ENCODE measurements around the gene LRRC27.

Gene LRRC27

DNA sequence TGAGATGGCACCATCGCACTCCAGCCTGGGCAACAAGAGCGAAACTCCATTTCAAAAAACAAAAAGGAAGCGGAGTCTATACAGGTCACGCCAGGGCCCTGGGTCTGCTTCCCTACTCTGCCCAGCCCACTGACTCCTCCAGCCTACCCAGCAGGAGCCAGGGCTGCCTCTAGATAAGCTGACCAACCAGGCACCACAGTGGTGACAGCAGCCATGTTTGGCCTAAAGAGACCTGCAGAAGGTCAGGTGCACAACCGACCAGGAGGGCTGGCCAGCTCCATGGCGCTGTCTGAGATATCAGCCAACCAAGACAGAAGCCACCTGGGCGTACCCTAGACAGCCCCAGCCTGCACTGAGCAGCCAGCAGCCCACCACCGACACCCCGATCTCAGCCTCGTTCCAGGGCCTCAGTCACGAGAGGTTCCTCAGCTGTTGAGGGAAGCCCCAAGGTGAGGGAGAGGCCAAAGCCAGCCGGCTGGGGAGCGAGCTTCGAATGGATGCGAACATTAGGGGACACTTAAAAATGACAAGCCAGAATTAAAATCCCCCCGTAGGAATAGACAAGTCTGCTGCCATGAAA is 40.6 kb downstream of the LRRC27 start:
- TF ChIP-seq, protein P1, sequence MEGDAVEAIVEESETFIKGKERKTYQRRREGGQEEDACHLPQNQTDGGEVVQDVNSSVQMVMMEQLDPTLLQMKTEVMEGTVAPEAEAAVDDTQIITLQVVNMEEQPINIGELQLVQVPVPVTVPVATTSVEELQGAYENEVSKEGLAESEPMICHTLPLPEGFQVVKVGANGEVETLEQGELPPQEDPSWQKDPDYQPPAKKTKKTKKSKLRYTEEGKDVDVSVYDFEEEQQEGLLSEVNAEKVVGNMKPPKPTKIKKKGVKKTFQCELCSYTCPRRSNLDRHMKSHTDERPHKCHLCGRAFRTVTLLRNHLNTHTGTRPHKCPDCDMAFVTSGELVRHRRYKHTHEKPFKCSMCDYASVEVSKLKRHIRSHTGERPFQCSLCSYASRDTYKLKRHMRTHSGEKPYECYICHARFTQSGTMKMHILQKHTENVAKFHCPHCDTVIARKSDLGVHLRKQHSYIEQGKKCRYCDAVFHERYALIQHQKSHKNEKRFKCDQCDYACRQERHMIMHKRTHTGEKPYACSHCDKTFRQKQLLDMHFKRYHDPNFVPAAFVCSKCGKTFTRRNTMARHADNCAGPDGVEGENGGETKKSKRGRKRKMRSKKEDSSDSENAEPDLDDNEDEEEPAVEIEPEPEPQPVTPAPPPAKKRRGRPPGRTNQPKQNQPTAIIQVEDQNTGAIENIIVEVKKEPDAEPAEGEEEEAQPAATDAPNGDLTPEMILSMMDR (IDR thresholded peaks at IDR 0.05; ENCODE audit: extremely low read depth, insufficient read depth, missing control alignments), result no peak
- in situ Hi-C loops (cut with MboI; ENCODE audit: low pct_unique_long_range_greater_than_20kb, low sequenced_read_pairs, unreplicated experiment), result no loop called here

DNA sequence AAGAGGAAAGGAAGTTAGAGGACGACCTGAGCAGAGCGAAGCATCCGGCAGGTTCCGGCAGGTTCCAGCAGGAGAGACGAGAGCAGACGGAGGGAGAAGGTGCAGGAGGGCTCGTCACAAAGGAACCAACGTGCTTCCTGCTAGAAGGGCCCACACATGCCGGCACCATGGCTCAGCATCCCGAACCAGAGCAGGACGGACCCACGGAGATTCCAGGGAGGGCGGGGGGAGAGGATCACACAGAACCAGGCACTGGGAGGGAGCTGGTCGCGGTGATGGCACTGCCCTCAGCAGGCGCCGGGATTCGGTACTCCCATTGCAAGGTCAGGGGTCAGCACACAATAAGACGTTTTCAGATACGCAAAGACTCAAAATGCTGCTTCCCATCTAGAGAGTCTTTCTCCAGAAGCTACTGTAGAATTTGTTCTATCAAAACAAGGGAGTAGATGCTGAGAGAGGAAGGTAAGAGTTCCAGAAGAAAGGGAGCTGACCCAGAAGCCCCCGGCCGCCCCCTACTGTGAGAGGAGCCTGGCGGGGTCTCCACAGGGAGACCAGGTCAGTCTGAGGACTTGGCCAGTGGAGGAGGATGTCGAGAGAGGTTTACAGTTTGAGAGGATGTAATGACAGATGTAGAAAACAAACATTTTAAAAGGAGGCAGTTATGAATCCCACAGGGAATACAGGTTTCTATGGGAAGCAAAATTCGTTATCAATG is 41.4 kb downstream of the LRRC27 start:
- TF ChIP-seq, protein P1 (IDR thresholded peaks at IDR 0.05; ENCODE audit: extremely low read depth, insufficient read depth, missing control alignments), result no peak
- DNase-seq (ENCODE audit: low spot score), result no peak
- in situ Hi-C loops (cut with MboI; ENCODE audit: low pct_unique_long_range_greater_than_20kb, low sequenced_read_pairs, unreplicated experiment), result no loop called here

More for the DNA sequence above, 40.6 kb downstream of the LRRC27 start:
- DNase-seq (ENCODE audit: low spot score), result no peak

DNA sequence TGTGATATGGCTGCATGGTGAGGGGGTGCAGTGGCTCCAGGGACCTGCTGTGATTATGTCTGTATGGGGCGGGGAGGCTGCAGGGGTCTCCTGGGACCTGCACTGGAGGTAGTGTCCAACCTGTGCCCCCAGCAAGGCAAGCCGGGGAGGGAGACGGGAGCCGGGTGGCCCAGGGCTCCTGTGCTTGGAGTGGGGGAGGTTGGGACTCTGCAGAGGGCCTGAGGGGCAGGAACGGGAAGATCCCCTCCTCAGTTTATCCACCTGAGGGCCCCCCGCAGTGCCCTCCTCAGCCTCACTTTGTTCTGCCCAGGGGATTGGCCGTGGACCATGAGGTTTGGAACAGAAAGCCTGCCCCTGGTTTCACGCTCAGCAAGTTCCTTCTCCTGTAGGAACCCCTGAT is 42.2 kb downstream of the LRRC27 start:
- DNase-seq (ENCODE audit: low spot score), result no peak
- in situ Hi-C loops (cut with MboI; ENCODE audit: low pct_unique_long_range_greater_than_20kb, low sequenced_read_pairs, unreplicated experiment), result no loop called here
- TF ChIP-seq, protein P1 (IDR thresholded peaks at IDR 0.05; ENCODE audit: extremely low read depth, insufficient read depth, missing control alignments), result no peak

DNA sequence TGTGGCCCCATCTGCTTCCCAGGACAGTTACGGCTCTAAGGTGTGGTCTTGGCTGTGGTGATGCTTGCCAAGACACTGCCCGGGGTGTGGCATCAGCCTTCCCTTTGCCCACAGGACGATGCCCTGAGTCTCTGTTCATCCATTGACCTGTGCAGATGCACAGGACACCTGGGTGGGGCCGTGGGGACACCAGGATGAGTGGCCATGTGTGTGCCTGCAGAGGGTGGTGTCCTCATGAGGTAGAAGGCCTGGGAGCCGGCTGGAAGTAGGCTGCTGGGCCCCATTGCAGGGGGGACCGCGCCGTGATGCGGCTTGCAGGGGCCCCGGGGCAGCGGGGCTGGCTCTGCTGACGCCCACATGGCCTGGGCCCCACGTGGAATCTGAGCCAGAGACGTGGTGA is 42.6 kb downstream of the LRRC27 start:
- no peak for DNase-seq (ENCODE audit: low spot score)
- in situ Hi-C loops (cut with MboI; ENCODE audit: low pct_unique_long_range_greater_than_20kb, low sequenced_read_pairs, unreplicated experiment), result no loop called here
- TF ChIP-seq, protein P1 (IDR thresholded peaks at IDR 0.05; ENCODE audit: extremely low read depth, insufficient read depth, missing control alignments), result no peak

DNA sequence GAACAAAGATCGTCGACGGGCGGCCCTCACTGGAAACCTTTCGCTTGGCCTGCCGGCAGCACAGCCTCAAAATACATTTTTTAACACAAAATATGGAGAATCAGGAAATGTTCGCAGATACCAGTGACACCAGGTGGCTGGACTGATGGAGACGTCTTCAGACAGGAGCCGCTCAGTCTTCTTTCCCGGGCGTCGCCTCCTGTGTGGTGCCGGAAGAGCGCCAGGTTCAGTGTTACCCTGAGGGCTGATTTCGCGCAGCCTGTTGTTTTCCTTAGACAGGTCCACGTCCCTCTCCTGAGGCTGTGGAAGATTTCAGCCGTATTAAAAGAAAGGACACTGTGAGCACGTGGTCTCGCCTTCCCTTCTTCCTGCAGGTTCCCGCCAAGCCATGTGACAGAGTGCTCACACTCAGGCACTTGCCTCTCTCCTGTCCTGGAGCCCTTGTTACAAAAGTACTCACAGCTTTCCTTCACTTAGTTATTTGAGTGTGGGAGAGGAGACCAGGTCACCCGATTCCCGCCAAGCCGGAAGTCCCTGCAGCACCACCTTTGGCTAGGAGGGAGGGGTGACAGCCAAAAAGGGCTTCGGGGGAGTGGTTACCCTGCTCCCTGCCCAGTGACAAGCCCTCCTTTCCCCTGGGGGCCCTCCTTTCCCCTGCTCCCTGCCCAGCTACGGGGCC is 43.3 kb downstream of the LRRC27 start:
- no peak for DNase-seq (ENCODE audit: low spot score)
- in situ Hi-C loops (cut with MboI; ENCODE audit: low pct_unique_long_range_greater_than_20kb, low sequenced_read_pairs, unreplicated experiment), result no loop called here
- TF ChIP-seq, protein P1 (IDR thresholded peaks at IDR 0.05; ENCODE audit: extremely low read depth, insufficient read depth, missing control alignments), result no peak

DNA sequence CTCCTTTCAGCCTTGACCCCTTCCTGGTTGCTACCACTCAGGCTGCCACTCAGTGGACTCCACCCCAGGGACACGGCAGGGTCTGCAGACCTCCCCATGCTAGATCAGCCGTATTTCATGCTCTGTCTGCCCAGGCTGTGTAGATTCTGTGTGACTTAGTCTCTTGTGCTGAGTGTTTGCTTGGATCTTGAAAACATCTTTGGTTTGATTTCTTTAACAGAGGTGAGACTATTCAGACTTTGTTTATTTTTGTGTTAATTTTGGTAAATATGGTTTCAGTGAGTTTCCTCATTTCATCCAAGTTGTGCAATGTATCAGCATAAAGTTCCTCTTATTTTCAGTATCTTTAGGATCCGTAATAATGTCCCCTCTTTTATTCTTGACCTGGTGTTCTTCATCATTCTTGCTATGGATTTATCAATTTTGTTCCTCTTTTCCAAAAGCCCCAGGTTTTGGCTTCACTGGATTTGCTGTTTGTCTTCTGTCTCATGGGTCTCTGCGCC is 43.9 kb downstream of the LRRC27 start:
- no peak for DNase-seq (ENCODE audit: low spot score)
- in situ Hi-C loops (cut with MboI; ENCODE audit: low pct_unique_long_range_greater_than_20kb, low sequenced_read_pairs, unreplicated experiment), result no loop called here

More for the DNA sequence above, 43.9 kb downstream of the LRRC27 start:
- TF ChIP-seq, protein P1 (IDR thresholded peaks at IDR 0.05; ENCODE audit: extremely low read depth, insufficient read depth, missing control alignments), result no peak
